Fibroblast of skin of right quadriceps (primary cell): ENCODE data around the gene DAB2IP.

Experiments used
- DNase-seq: peaks from one replicate; pipeline ENCODE4 v3.0.0-alpha.2; 2013

Gene DAB2IP

DNA sequence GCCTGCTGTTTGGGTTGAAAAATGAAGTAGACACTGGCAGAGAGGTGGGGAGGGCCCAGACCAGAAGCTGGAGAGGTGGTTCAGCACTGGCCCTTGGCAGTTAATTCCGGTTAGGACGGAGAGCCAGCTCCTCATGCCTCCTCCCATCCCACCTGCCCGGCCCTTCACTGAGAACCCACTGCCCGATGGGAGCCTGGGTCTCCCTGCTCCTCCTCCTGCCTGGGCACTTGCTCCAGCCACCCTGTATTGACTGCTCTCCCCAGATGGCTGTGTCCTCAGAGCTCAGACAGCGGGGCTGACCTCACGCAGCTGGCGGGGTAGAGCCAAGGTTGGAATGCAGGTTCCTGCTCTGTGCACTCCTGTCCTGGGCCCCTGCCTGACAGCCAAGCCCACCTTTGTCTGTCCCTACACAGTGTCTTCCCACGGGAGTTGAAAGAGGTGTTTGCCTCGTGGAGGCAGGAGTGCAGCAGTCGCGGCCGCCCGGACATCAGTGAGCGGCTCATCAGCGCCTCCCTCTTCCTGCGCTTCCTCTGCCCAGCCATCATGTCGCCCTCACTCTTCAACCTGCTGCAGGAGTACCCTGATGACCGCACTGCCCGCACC is 114.7 kb downstream of the DAB2IP start:
- no peak for DNase-seq

DNA sequence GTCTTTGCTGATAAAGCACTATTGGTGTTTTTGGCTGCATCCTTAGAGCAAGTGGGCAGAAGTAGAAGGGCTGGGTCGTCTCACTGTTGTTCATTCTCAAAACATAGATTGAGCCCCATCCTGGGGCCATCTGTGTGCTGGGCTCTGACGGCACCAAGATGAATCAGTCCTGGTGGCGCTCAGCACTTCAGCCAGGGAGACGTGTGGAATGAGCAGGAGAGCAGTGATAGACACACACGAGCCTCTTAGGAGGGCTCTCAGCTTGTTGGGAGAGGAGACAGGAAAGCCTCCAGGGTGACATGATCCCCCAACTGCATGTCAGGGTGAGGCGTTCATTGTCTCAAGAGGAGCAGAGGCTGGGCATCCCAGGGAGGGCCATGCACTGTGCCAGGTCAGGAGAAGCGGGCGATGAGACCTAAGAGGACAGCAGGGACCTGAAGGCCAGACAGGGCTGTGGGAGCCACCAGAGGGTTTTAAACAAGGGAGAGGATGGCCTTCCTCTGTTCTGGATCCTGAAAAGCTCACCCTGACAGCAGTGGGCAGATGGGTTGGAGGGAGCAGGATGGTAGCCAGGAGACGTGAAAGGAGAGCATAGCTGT is 115.8 kb downstream of the DAB2IP start:
- peak; percentile 45 for DNase-seq

GRCh38 chr9:121768416-121769015 is 117.1 kb downstream of the DAB2IP start:
- DNase-seq: no peak

- DNase-seq: no peak
Observed at GRCh38 chr9:121769939-121770338, 118.5 kb downstream of the DAB2IP start.

DNA sequence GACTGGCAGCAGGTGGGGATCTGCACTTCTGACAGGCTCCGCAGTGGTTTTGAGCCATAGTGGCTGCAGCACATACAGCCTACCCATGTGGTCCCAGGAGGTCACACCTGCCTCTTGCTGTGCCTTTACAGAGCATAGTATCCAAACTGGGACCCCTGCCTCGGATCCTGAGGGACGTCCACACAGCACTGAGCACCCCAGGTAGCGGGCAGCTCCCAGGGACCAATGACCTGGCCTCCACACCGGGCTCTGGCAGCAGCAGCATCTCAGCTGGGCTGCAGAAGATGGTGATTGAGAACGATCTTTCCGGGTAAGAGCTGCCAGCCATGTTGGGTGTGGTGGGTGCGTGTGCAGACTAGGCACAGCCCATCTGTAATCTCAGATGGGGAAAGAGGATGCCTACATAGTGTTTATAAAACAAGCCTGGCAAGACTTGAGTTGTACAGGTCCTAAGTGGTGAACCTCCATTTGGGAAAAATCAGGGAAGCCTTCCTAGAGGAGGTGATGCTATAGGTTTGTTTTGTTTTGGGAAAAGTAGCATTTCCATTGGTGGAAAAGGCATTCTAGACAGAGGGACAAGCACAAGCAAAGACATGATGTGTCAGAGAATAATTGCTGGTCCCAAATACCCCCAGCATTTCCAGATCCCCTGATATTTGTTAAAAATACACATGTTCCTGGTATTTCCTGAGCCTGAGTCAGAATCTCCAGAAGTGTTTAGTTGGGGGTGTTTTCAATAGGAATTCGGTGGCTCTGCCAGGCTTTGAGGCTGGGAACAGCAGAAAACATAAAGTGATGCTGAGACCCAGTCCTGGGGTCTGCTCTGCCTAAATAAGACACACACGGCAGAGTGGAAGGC is 119.2 kb downstream of the DAB2IP start:
- DNase-seq: peak; percentile 91

DNA sequence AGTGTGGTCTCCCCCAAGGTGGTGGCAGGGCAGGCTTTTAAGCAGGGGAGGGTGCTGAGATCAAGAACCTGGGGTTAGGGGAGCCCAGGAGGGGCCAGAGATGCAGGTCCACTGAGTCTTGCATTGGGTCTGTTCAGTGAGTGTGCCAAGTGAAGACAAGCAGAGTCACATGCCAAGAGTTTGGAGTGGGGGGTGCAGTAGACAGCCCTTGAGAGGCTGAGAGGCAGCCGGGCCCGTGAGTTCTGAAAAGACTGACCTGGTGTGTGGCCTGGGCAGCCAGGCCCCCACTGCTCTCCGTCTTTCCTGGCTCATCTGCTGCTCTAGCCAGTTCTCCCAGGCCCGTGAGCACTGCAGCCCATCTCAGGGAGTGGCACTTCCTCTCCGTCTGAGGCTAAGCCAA is 120.0 kb downstream of the DAB2IP start:
- peak; percentile 14 for DNase-seq

GRCh38 chr9:121771851-121772599 is 120.6 kb downstream of the DAB2IP start:
- no peak for DNase-seq

- no peak for DNase-seq
Observed at GRCh38 chr9:121772600-121773285, 121.3 kb downstream of the DAB2IP start.

DNA sequence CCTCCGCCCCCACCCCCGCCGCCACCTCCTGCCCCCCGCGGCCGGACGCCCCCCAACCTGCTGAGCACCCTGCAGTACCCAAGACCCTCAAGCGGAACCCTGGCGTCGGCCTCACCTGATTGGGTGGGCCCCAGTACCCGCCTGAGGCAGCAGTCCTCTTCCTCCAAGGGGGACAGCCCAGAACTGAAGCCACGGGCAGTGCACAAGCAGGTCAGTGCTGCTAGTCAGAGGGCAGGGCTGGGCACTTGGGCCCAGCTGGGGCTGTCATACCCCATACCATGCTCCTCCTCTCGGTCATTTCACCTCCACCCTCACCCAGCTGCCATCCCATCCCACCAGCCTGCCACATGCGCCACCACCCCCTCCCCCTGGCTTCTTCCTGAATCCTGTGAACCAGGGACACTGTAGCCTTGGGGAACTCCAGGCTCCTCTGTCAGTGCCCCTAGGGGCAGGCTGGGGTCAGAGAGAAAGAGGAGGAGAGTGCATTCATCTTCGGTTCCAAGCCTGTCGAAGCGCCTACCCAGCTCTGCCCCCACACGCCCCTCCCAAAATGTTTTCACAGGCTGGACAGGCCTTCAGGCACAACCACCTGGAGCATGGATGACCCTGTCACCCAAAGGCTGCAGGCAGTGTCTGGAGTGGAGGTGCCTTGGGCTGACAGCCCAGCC is 122.0 kb downstream of the DAB2IP start:
- DNase-seq: no peak

- no peak for DNase-seq
Observed at GRCh38 chr9:121773954-121774714, 122.7 kb downstream of the DAB2IP start.

DNA sequence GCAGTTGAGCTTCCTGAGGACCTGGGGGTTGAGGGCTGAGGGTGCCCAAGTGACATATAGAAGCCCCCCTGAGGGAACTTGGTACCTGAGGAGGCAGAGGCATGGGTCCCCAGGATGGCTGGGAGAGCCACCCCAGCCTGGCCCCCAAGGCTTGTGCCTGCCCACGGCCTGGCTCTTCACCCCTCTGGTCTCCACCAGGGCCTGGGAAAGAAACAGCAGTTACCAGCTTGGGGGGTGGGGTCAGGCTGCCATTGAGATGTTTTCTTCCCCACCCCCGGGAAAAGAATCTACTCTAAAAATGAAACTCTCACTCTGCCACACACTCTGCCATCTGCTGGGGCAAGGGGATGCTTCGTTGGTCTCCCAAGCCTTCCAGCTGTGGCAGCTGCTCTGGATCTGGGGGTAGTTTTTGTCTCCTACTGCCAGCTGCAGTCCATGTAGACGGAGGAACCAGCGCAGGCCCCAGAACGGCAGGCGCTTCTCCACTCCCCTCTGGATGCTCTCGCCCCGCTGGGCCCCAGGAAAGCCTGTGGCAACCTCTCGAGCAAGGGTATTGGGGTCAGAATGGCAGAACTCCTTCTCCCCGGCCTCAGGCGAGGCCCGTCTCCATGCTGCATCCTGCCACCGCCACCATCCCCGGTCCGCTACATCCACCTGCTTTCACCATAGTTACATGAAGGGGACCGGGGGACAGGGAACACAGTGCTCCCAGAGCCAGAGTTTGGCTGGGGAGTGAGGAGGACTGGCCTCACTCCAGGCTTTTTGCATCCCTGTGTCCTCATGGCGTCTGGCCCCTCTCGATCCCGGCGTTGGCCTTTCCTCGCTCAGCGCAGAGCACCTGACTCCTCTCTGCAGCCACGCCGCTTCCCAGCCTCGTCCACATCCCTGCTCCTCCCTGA is 123.5 kb downstream of the DAB2IP start:
- no peak for DNase-seq

DNA sequence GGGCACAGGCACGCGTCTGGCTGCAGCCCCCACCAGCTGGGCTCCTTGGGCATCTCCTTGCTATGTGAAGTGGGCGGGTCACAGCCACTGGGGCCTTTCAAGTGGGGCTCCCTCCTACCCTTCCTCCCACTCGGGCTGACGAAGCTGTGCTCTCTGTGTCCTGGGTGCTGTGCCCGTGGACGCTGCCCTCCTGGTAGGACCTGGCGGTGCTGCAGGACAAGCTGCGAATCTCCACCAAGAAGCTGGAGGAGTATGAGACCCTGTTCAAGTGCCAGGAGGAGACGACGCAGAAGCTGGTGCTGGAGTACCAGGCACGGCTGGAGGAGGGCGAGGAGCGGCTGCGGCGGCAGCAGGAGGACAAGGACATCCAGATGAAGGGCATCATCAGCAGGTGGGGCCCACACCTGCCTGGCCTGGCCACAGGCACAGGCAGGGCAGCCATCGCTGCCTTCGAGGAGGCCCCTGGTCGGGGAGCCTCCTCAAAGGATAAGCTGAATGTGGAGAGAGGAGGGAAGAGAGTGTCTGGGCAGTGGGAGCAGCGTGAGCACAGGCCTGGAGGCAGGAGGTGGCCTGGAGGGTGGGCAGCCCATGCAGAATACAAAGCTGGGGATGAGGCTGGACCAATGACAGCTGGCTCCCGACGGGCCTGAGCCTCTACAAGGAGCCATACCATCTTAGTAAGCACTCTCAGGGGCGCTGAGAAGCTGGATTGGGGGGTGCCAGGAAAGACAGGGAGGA is 124.7 kb downstream of the DAB2IP start:
- no peak for DNase-seq

- DNase-seq: no peak
Observed at GRCh38 chr9:121776739-121777637, 125.6 kb downstream of the DAB2IP start.

GRCh38 chr9:121778252-121779225 is 127.1 kb downstream of the DAB2IP start:
- peak; percentile 30 for DNase-seq

DNA sequence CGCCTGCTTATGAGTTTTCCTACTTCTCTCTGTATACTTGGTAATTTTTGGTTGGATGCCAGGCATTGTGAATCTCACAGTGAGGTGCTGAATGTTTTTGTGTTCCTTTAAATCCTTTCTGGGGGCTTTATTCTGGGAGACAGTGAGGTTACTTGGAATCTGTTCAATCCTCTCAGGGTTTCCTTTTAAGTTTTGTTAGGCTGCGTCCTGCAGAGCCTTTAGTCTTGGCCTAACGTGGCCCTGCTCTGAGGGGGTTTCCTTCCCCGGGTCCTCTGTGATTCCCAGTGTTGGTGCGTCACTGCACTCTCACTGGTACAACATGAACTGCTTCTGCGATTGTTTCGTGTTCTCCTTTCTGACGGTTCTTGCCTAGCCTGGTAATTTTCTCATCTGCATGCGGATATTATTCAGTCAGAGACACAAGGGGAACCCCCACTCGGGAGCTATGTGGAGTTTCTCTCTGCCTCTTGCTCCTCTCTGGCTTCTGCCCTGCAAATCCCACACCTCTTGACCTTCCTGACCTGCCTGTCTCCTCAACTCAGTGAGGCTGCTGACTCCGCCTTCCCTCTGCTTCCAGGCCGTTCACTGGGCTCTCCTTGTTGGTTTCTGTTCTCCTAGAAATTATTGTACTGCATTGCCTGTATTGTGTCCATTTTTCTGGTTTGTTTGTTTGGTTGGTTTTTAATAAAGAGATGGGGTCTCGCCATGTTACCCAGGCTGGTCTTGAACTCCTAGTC is 128.1 kb downstream of the DAB2IP start:
- no peak for DNase-seq
